ENCODE measurements around the gene ITPR2. TPM values are rescaled to one million over a fixed set of nuclear protein-coding genes. Genes with fewer than 3 reads are reported as not detected.

Gene ITPR2
- total RNA-seq, 2 experiments from 2014 or later: 40.3 to 40.5 TPM

- Mint-ChIP-seq H3K4me3 (peak overlapping the region; percentile 9), H3K36me3 (ENCODE audit: low read depth) (peaks cover 18% of the 10 kb centered on the region), H3K27me3 (no peaks in the 10 kb centered on the region), H3K27ac (peak overlapping the region; percentile 42), H3K4me1 (peaks cover 53% of the 10 kb centered on the region), H3K9me3 (peaks cover 29% of the 10 kb centered on the region)
- no peak for DNase-seq
- ChIA-PET POLR2A (no interaction called here), CTCF (no interaction called here)
These were observed 82.3 kb downstream of the ITPR2 start for GRCh38 chr12:26750531-26751175.

GRCh38 chr12:26749781-26750180 is 83.2 kb downstream of the ITPR2 start:
- H3K4me3 Mint-ChIP-seq: no peak overlapping the region
- CTCF ChIA-PET: no interaction called here
- peak overlapping the region; percentile 85 for H3K27ac Mint-ChIP-seq
- POLR2A ChIA-PET: no interaction called here
- H3K9me3 Mint-ChIP-seq: peaks cover 24% of the 10 kb centered on the region
- no peaks in the 10 kb centered on the region for H3K27me3 Mint-ChIP-seq
- no peak for DNase-seq
- peaks cover 18% of the 10 kb centered on the region for H3K36me3 Mint-ChIP-seq (ENCODE audit: low read depth)
- peaks cover 54% of the 10 kb centered on the region for H3K4me1 Mint-ChIP-seq

- no peaks in the 10 kb centered on the region for H3K27me3 Mint-ChIP-seq
- DNase-seq: no peak
- peak overlapping the region; percentile 85 for H3K27ac Mint-ChIP-seq
- ChIA-PET CTCF (no interaction called here), POLR2A (no interaction called here)
- peaks cover 58% of the 10 kb centered on the region for H3K4me1 Mint-ChIP-seq
- H3K36me3 Mint-ChIP-seq (ENCODE audit: low read depth): peaks cover 17% of the 10 kb centered on the region
- peak overlapping the region; percentile 18 for H3K4me3 Mint-ChIP-seq
- H3K9me3 Mint-ChIP-seq: peaks cover 17% of the 10 kb centered on the region
These were observed 84.1 kb downstream of the ITPR2 start for GRCh38 chr12:26748741-26749431.

GRCh38 chr12:26748412-26748740 is 84.6 kb downstream of the ITPR2 start:
- POLR2A ChIA-PET: no interaction called here
- CTCF ChIA-PET: no interaction called here
- H3K9me3 Mint-ChIP-seq: peaks cover 12% of the 10 kb centered on the region
- H3K36me3 Mint-ChIP-seq (ENCODE audit: low read depth): peaks cover 15% of the 10 kb centered on the region
- DNase-seq: no peak
- H3K27me3 Mint-ChIP-seq: no peaks in the 10 kb centered on the region
- no peak overlapping the region for H3K4me3 Mint-ChIP-seq
- peaks cover 58% of the 10 kb centered on the region for H3K4me1 Mint-ChIP-seq
- peak overlapping the region; percentile 85 for H3K27ac Mint-ChIP-seq

GRCh38 chr12:26746121-26746714 is 86.8 kb downstream of the ITPR2 start:
- Mint-ChIP-seq H3K4me3 (no peak overlapping the region), H3K27me3 (no peaks in the 10 kb centered on the region), H3K27ac (no peak overlapping the region), H3K36me3 (ENCODE audit: low read depth) (peaks cover 15% of the 10 kb centered on the region), H3K9me3 (no peaks in the 10 kb centered on the region), H3K4me1 (peaks cover 60% of the 10 kb centered on the region)
- ChIA-PET POLR2A (interaction anchor here (0.7 kb wide), 1 partner anchor 58 kb away, joined by 3 read pairs; no protein-coding TSS in a partner anchor), CTCF (interaction anchor here (0.6 kb wide), 1 partner anchor 1588 kb away, joined by 4 read pairs; no protein-coding TSS in a partner anchor)
- DNase-seq: no peak

GRCh38 chr12:26744697-26745440 is 88.1 kb downstream of the ITPR2 start:
- Mint-ChIP-seq H3K27ac (no peak overlapping the region), H3K36me3 (ENCODE audit: low read depth) (peaks cover 15% of the 10 kb centered on the region), H3K9me3 (peaks cover 4% of the 10 kb centered on the region), H3K27me3 (no peaks in the 10 kb centered on the region), H3K4me3 (no peak overlapping the region), H3K4me1 (peaks cover 48% of the 10 kb centered on the region)
- POLR2A ChIA-PET: interaction anchor here (0.7 kb wide), 1 partner anchor 499 kb away, joined by 3 read pairs; no protein-coding TSS in a partner anchor
- DNase-seq: no peak
- CTCF ChIA-PET: no interaction called here

GRCh38 chr12:26744042-26744626 is 88.9 kb downstream of the ITPR2 start:
- Mint-ChIP-seq H3K4me1 (peaks cover 41% of the 10 kb centered on the region), H3K4me3 (no peak overlapping the region), H3K9me3 (peaks cover 7% of the 10 kb centered on the region), H3K36me3 (ENCODE audit: low read depth) (peaks cover 18% of the 10 kb centered on the region), H3K27ac (no peak overlapping the region), H3K27me3 (no peaks in the 10 kb centered on the region)
- CTCF ChIA-PET: no interaction called here
- no peak for DNase-seq
- POLR2A ChIA-PET: no interaction called here

- H3K36me3 Mint-ChIP-seq (ENCODE audit: low read depth): peaks cover 31% of the 10 kb centered on the region
- peaks cover 17% of the 10 kb centered on the region for H3K9me3 Mint-ChIP-seq
- H3K27ac Mint-ChIP-seq: no peak overlapping the region
- peaks cover 22% of the 10 kb centered on the region for H3K4me1 Mint-ChIP-seq
- no peaks in the 10 kb centered on the region for H3K27me3 Mint-ChIP-seq
- POLR2A ChIA-PET: no interaction called here
- no peak overlapping the region for H3K4me3 Mint-ChIP-seq
- no peak for DNase-seq
- CTCF ChIA-PET: no interaction called here
These were observed 91.3 kb downstream of the ITPR2 start for GRCh38 chr12:26741584-26742227.

- ChIA-PET POLR2A (no interaction called here), CTCF (no interaction called here)
- Mint-ChIP-seq H3K4me1 (peaks cover 17% of the 10 kb centered on the region), H3K36me3 (ENCODE audit: low read depth) (peaks cover 31% of the 10 kb centered on the region), H3K9me3 (peaks cover 17% of the 10 kb centered on the region), H3K4me3 (no peak overlapping the region), H3K27ac (no peak overlapping the region), H3K27me3 (no peaks in the 10 kb centered on the region)
- DNase-seq: no peak
These were observed 92.0 kb downstream of the ITPR2 start for GRCh38 chr12:26740991-26741390.

GRCh38 chr12:26740348-26740747 is 92.6 kb downstream of the ITPR2 start:
- Mint-ChIP-seq H3K4me3 (no peak overlapping the region), H3K4me1 (peaks cover 19% of the 10 kb centered on the region), H3K27ac (no peak overlapping the region), H3K9me3 (peaks cover 17% of the 10 kb centered on the region), H3K36me3 (ENCODE audit: low read depth) (peaks cover 31% of the 10 kb centered on the region), H3K27me3 (no peaks in the 10 kb centered on the region)
- ChIA-PET POLR2A (no interaction called here), CTCF (no interaction called here)
- DNase-seq: no peak

GRCh38 chr12:26737487-26738030 is 95.4 kb downstream of the ITPR2 start:
- POLR2A ChIA-PET: no interaction called here
- peaks cover 17% of the 10 kb centered on the region for H3K9me3 Mint-ChIP-seq
- no peak overlapping the region for H3K4me3 Mint-ChIP-seq
- no peak for DNase-seq
- H3K36me3 Mint-ChIP-seq (ENCODE audit: low read depth): peaks cover 27% of the 10 kb centered on the region
- H3K4me1 Mint-ChIP-seq: peaks cover 24% of the 10 kb centered on the region
- CTCF ChIA-PET: interaction anchor here (1.2 to 1.5 kb wide), 2 partner anchors 19 to 25 kb away, joined by 3 to 4 read pairs; no protein-coding TSS in a partner anchor
- H3K27ac Mint-ChIP-seq: no peak overlapping the region
- H3K27me3 Mint-ChIP-seq: no peaks in the 10 kb centered on the region

All from activated CD4-positive, alpha-beta T cell treated with anti-CD3 and anti-CD28 coated beads, Interleukin-2, amount 10 ng/mL, durations not matched to agents 7 days and 5 days (primary cell).